Heart left ventricle (tissue), 16 donors: ENCODE data around the gene EEF1A2. TPM values are rescaled to one million over a fixed set of nuclear protein-coding genes. Genes with fewer than 3 reads are reported as not detected.

Experiments
- ATAC-seq, 4 donors: fragments of 200-7000 bp; cut with Tn5 transposase; one replicate each; pipeline ENCODE4 v1.9.1; 2020 to 2022; ENCODE audit warnings: moderate library complexity in 4 of 4, mild to moderate bottlenecking in 3 of 4, moderate number of reproducible peaks in 1 of 4
- DNase-seq, 5 donors: peaks; one replicate each; pipeline ENCODE4 v3.0.0-alpha.2; 2020
- H3K27ac ChIP-seq, 12 donors: fragments of 200-600 bp; sonication (generic) in 4 of 12; one replicate each; pipeline versions ENCODE4 v1.5.0 to v1.8.0; 2016 to 2022; ENCODE audit warnings: mild to moderate bottlenecking in 2 of 12
- H3K27me3 ChIP-seq, 9 donors: fragments of 200-600 bp; sonication (generic) in 2 of 9; one replicate each; pipeline versions ENCODE4 v1.5.1 to v1.8.0; 2016 to 2022; ENCODE audit warnings: mild to moderate bottlenecking in 3 of 9
- H3K36me3 ChIP-seq, 9 donors: fragments of 200-600 bp; sonication (generic) in 2 of 9; one replicate each; pipeline versions ENCODE4 v1.5.0 to v1.8.0; 2018 to 2022; ENCODE audit warnings: mild to moderate bottlenecking in 2 of 9
- H3K4me1 ChIP-seq, 12 donors: fragments of 200-600 bp; sonication (generic) in 4 of 12; one replicate each; pipeline versions ENCODE4 v1.5.0 to v1.8.0; 2016 to 2022; ENCODE audit warnings: mild to moderate bottlenecking in 3 of 12
- H3K4me3 ChIP-seq, 12 donors: fragments of 200-600 bp; sonication (generic) in 4 of 12; one replicate each; pipeline versions ENCODE4 v1.5.0 to v1.8.0; 2017 to 2022; ENCODE audit warnings: mild to moderate bottlenecking in 9 of 12, moderate library complexity in 4 of 12
- H3K9me3 ChIP-seq, 12 donors: fragments of 200-600 bp; sonication (generic) in 4 of 12; one replicate each; pipeline versions ENCODE4 v1.5.0 to v1.8.0; 2016 to 2022; ENCODE audit warnings: mild to moderate bottlenecking in 1 of 12
- POLR2A ChIP-seq, 2 donors: fragments of 450-650 bp; IDR thresholded peaks; one replicate each; pipeline ENCODE4 v1.6.1; 2017; ENCODE audit warnings: antibody characterized with exemption in 2 of 2, mild to moderate bottlenecking in 2 of 2, moderate library complexity in 2 of 2
- WGBS, 4 donors: extraction: QIAGEN DNeasy Blood & Tissue Kit in 2 of 4; methylation state at CpG; one replicate each; pipeline versions ENCODE4 v1.1.5 to v1.1.7; 2013 to 2018; 5-methylcytosine and 5-hydroxymethylcytosine counted together
- intact Hi-C, 10 donors: fragments of 100-400 bp; cut with DNase I; formaldehyde crosslinking; loops; one replicate each; pipeline versions ENCODE4 v1.11.1 to v1.14.2; 2022
- polyA plus RNA-seq, 2 donors: library from polyadenylated mRNA; stranded (reverse); fragments of 200-250 nt; gene quantifications; one replicate each; pipeline ENCODE4 v1.2.3, GENCODE V29; 2013
- total RNA-seq, 9 donors: library from RNA; depleted of rRNA in 2 of 9; stranded (reverse); fragments of >200 nt in 2 of 9; fragmentation: NEBNext Ultra II Directional in 3 of 9; extraction: Animal tissue kit (Norgen Biotek cat#: 25700) in 3 of 9; gene quantifications; one replicate each; pipeline versions ENCODE4 v1.1.0 to v1.2.4, GENCODE V29; 2016 to 2023
- TF ChIP-seq, protein P1 (sequence below), 12 donors: fragments of 200-600 bp; sonication (generic) in 4 of 12; IDR thresholded peaks; one replicate each; pipeline versions ENCODE4 v1.5.0 to v1.8.0; 2018 to 2022; ENCODE audit warnings: antibody characterized with exemption in 12 of 12, mild to moderate bottlenecking in 5 of 12
- donor health status: ischemic (EF 13 %, LVEDD 7.1; RV severe dilation, severe dysfunction).
- donor health status: healthy with polysubstance abuse.
- donor health status: DM: no; HTN: yes; CAD: no.
- donor health status: DM: no; HTN: no; CAD: no.
- donor health status: ischemic (EF 25% LVEDD 6.9; RV normal size, moderate dysfunction).
- donor health status: ischemic (EF 25% LVEDD 5.7; RV mildly dilated, moderate dysfunction).
- donor health status: healthy.
- donor health status: DM: yes; HTN: yes; CAD: no.
- donor health status: ischemic (EF 35%, LVEDD 5.7; RV mildly dilated, moderate dysfunction).
- donor health status: nonischemic (EF 11% LVEDD 7.7; RV severe dilation, severe dysfunction).
- donor health status: DM: yes; HTN: yes; CAD: no.
- donor health status: PGD.
- donor health status: ischemic (EF 29% LVEDD 5.4; RV normal size, mild dysfunction).
- donor health status: nonischemic (EF 23%, LVEDD 6.1; RV moderate dilation, normal function).

Gene EEF1A2
- total and polyA plus RNA-seq, 11 donors: 791 to 1,794 (median 1,345) TPM

DNA sequence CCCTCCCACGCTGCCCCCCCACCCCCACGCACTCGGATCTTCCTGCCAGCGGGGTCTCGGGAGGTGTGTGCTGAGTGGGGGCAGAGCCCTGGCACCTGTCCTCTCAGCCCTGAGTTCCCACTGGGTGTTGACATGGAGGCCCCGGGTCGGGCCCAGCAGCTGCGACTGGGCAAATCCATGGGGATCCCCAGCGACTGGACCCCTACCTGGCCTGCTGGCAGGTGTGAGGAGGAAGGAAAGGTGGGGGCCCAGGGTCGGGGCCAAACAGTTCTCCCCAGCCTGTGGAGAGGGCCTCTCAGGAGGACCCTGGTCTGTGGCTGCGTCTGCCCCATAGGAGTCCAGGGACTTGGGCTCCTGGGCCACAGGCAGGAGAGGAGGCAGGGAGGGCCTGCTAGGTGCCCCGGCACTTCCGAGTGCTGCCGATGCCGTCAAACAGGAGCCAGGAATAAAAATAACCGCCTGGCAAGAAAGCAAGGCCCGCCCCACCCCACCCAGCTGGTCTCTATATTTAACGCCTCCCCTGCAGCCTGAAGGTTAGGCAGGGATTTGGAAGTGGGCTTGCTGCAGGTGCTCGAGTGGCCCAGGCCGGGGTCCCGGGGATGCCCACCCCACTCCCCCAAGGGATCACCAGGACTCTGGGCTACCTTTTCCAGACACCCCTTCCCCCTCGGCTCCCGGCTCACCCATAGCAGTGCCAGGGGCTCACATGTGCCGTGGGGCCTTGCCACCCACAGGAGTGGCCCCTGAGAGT is 1.4 kb upstream of the EEF1A2 start:
- Histone ChIP-seq H3K4me3 (peak overlapping the region in 2 of 12 donors; percentile 0 to 26), H3K27ac (peak overlapping the region; percentile 31 to 100 (median 92)), H3K4me1 (peaks cover 2 to 63% (median 28%) of the 10 kb centered on the region in 12 donors), H3K36me3 (peaks cover 0 to 7% (median 0%) of the 10 kb centered on the region in 9 donors), H3K27me3 (peaks cover 0 to 41% (median 18%) of the 10 kb centered on the region in 9 donors), H3K9me3 (peaks cover 0 to 14% (median under 1%) of the 10 kb centered on the region in 12 donors)
- peak; percentile 16 to 60 (median 39) for ATAC-seq
- 44 to 47% (median 45%) methylated on average over 8 to 24 of the region's 24 CpGs for WGBS, 4 donors
- intact Hi-C loops: no loop called here
- peak; percentile 59 to 77 (median 63) for DNase-seq
- TF ChIP-seq, protein P1, sequence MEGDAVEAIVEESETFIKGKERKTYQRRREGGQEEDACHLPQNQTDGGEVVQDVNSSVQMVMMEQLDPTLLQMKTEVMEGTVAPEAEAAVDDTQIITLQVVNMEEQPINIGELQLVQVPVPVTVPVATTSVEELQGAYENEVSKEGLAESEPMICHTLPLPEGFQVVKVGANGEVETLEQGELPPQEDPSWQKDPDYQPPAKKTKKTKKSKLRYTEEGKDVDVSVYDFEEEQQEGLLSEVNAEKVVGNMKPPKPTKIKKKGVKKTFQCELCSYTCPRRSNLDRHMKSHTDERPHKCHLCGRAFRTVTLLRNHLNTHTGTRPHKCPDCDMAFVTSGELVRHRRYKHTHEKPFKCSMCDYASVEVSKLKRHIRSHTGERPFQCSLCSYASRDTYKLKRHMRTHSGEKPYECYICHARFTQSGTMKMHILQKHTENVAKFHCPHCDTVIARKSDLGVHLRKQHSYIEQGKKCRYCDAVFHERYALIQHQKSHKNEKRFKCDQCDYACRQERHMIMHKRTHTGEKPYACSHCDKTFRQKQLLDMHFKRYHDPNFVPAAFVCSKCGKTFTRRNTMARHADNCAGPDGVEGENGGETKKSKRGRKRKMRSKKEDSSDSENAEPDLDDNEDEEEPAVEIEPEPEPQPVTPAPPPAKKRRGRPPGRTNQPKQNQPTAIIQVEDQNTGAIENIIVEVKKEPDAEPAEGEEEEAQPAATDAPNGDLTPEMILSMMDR (IDR thresholded peaks at IDR 0.05): no peak
- peak; percentile 15 to 39 for TF ChIP-seq POLR2A (IDR thresholded peaks at IDR 0.05)

DNA sequence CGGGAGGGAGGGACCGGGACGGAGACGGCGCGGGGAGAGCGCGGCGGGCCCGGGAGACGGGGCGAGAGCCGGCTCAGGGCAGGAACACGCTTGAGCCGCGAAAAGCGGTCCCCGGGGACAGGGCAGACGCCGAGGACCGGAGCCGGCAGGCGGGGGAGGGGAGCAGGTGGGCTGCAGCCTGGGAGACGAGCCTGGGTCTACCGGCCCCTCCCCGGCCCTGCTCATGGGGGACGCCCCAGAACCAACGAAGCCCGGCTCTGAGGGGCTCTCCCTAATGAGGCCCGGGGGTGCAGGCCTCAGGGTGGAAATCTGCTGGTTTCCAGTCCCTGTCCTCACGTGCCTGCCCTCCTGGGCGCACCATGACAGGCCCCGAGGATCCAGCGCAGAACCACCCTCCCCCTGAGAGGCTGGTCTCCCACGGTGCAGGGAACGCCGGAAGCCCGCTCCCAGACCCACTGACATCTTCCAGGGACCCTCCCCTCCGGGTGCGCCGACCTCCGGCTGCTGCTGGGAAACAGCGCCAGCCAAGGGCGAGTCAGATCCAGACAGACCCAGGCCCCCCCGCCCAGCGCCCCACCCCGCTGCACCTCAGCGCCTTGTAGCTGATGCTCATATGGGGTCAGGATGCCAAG is 571 bp upstream of the EEF1A2 start:
- 3 to 7% (median 5%) methylated on average over 13 to 48 of the region's 48 CpGs for WGBS, 4 donors
- intact Hi-C loops: loop anchor here in 1 of 10 donors (5.0 kb wide), 1 partner anchor 473 kb away; no protein-coding TSS in a partner anchor
- TF ChIP-seq, protein P1 (IDR thresholded peaks at IDR 0.05): no peak
- no peak for TF ChIP-seq POLR2A (IDR thresholded peaks at IDR 0.05)
- Histone ChIP-seq H3K27me3 (peaks cover 0 to 41% (median 18%) of the 10 kb centered on the region in 9 donors), H3K27ac (peak overlapping the region; percentile 31 to 100 (median 92)), H3K9me3 (peaks cover 0 to 5% (median 0%) of the 10 kb centered on the region in 12 donors), H3K36me3 (peaks cover 0 to 15% (median 0%) of the 10 kb centered on the region in 9 donors), H3K4me3 (peak overlapping the region in 11 of 12 donors; percentile 47 to 92 (median 64)), H3K4me1 (peaks cover 2 to 68% (median 31%) of the 10 kb centered on the region in 12 donors)
- ATAC-seq (no peak), DNase-seq (peak in 4 of 5 donors; percentile 21 to 63 (median 32))

DNA sequence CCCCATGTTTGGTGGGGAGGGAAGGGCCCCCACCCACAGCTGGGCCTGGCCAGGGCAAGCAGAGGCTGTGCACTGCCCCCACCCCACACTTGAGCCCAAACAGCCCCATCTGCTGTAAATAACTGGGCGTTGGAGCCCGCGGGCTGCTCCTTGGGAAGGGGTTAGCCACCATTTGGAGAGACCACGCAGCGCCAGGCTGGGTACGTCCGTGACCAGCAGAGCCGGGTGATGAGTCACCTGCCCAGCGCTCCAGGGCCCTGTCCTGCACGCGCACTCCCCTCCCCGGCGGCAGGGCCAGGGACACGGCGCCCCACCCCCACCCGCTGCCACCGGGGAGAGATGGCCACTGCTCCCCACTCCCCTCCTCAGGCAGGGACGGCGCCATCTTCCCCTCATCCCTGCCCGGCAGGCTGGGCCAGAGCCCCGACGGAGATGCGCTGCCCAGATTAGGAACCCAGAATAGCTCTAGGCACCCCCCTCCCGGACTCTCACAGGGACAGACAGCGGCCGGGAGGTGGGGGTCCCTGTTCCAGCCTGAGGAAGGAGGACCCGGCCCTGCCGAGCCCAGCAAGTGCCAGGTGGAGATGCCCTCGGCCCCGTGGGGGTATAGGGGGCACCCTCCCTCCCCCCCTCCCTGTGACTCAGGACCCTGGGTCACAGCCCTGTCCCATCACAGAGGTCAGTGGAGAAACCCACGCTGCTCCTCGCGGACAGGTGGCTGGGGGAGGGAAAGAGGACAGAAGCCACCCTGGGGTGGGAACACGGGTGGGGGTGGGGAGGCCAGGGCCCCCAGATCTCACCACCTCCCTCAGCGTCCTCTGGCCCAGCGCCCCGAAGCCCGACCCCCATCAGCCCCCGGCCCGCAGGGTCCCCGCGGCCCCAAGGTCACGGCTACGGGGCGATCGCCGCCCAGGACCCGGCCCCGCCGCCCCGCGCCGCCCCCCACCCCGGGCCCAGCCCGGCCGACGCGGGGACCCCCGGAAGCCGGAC is 642 bp downstream of the EEF1A2 start:
- TF ChIP-seq POLR2A (IDR thresholded peaks at IDR 0.05): no peak
- TF ChIP-seq, protein P1 (IDR thresholded peaks at IDR 0.05): no peak
- peak; percentile 66 to 89 (median 76) for DNase-seq
- WGBS, 4 donors: 3 to 6% (median 5%) methylated on average over 17 to 60 of the region's 60 CpGs
- H3K9me3 ChIP-seq: no peaks in the 10 kb centered on the region
- H3K27ac ChIP-seq: peak overlapping the region; percentile 79 to 100 (median 92)
- peaks cover 0 to 41% (median 18%) of the 10 kb centered on the region in 9 donors for H3K27me3 ChIP-seq
- intact Hi-C loops: loop anchor here in 5 of 10 donors (1.0 to 5.0 kb wide), 4 partner anchors 21 to 474 kb away; partner anchors contain the start of gene PPDPF (in 2 of the 5)
- H3K4me1 ChIP-seq: peaks cover 2 to 70% (median 31%) of the 10 kb centered on the region in 12 donors
- peak; percentile 34 to 55 (median 49) for ATAC-seq
- peaks cover 0 to 27% (median 0%) of the 10 kb centered on the region in 9 donors for H3K36me3 ChIP-seq
- H3K4me3 ChIP-seq: peak overlapping the region; percentile 44 to 92 (median 64)
